NK-92 (cell line): ENCODE data around the gene CAB39.

Experiments
- DNase-seq: peaks from one replicate; lab custom pipeline; 2025; ENCODE audit not compliant: unreplicated experiment; lab: John Stamatoyannopoulos, UW

CAB39 gene

DNA sequence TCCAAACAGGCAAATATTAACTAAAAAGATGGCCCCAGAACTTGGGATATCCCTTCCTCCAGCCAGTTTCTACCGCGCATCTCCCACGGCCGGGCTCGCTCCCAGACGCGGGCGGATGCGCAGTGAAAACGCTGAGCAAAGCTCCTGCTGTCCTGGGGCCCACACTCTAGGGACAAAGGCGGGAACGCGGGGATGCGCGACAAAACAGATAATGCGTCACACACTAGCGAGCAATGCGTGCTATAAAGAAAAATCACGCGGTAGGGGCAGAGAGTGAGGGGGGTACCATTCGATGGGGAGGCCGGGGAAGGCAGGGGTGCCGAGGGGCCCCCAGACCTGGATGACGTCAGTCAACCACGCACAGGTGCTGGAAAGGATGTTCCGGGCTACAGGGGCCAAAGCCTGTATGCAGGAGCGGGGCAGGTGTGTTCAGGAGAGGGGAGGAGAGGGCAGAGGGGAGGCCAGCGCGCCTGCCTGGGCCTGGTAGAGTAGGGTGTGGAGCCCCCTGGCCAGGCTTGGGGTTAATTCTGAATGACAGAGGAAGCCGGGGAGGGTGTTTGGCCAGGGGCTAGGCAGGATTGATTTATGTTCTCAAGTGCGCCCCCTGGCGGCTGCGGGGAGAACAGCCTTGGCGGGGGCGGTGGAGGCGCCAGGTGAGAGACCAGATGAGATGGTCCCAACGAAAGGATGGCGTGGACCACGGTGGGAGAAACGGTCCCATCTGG is 137.2 kb downstream of the CAB39 start:
- no peak for DNase-seq

DNA sequence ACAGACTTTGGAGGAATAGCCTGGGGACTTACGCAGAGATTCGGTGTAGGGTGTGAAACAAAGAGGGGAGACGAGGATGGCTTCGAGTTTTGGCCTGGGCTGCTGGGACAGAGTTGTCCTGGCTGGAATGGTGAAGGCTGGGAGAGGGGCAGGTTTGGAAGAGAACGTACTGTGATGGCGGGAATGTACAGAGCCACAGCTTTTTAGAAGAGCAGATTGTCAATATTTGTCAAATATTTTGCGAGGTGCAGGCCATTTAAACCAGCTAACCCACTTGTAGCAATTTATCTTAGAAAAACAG is 137.7 kb downstream of the CAB39 start:
- DNase-seq, result no peak

DNA sequence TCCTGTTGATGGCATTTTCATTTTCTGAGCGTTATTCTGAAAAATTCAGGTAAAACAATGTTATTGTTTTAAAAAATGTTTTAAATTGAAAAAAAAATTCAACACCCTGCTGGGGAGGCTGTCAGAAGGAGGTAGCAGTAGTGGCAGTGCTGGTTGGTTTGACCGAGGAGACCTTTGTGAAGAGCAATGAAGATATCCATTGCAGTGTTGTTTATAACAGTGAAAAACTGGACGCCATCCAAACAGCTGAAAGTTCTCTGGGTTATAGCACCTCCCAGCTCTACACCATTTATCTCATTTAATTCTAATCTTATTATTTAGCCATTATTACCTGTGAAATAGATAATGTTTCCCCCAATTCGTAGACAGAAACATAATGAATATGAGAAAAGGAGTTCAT is 139.5 kb downstream of the CAB39 start:
- DNase-seq, result no peak

DNA sequence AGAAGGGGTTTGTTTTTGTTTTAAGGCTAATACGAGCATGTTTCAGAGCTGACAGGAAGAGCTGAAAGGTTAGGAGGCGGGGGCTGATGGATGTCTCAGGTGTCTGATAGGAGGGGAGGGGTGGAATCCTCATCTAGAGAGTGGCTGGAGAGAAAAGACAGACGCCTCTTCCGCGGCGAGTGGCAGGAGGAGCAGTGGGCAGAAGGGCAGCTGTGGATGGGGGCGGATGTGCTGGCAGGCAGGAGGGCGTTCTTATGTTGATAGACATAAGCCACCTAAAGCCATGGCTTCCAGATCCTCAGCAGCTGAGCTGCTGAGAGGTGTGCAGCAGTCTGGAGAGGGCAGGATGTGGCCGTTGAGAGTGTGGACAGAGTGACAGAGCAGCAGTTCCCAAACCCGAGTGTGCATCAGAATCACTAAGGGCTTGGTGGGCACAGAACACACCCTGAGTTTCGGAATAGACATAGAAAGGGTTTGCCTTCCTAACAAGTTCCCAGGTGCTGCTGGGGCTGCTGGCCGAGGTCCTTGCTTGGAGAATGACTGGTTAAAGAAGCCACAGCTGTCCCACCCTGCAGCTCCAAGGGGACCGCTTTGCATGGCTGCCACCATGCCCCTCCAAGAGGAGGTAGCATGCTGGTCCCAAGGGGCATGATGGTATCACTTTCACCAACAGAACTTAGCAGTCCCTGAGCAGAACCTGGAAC is 149.1 kb downstream of the CAB39 start:
- no peak for DNase-seq

DNA sequence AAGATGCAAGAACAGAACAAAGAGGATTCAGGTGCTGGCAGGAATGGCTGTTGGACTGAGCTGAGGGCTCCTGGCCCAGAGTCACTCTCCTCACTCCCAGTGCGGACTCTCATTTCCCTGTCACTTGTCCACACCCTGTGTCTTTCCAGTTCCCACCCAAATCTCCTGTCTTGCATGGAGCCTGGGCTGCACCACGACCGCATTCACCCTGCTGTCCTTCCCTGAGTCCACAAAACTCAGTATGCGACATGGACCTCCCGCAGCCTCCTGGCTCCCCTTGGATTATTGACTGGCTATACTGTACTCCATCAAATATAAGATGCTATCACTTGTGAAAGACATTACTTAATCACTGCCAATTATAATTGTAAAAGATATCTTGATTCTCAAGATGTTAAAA is 149.7 kb downstream of the CAB39 start:
- no peak for DNase-seq

DNA sequence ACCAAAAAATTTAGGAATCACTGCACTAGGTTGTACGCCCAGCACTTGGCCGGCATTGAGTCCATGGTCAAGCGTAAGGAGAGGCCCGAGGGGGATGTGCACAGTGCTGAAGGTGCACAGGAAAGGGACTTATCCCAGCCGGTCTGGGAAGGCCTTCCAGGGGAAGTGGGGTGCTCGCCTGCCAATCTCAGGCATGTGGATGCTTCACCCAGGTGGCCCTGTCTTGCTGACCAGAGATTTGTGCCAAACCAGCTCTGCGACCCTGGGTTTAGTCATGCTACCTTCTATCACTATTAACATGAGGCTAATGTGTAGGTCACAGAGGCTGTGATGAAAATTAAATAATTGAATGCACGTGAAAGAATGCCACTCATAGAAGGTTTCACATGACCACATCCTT is 150.4 kb downstream of the CAB39 start:
- no peak for DNase-seq

DNA sequence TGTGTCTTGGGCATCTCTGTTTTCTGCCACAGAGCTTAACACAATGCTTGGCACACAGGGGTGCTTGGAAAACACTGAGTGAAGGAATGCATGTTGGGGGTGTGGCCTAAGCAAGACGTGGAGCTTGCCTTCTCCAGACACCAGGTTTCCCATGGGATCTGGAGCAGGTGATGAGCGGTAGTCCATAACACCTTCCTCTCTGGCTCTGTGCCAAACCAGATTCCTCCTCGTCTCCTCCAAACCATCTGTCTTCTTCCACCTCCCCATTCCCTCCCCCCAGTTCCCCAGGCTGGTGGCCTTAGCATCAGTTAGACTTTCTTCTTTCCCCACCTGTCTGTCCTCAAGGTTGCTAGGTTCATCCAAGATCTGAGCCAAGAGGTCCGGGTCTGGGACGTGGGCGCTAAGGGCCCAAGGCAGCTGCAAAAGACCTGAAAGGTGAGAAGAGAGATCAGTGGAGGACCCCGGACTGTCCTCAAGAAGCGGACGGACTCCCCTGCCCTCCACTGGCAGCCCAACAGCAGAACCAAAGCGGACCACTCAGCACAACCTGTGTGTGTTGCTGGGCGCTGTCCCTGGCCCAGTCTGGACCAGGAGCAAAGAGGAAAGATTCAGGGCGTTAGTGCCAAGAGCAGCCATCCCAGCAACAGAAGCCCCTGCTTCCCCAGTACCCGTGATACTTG is 150.9 kb downstream of the CAB39 start:
- no peak for DNase-seq

DNA sequence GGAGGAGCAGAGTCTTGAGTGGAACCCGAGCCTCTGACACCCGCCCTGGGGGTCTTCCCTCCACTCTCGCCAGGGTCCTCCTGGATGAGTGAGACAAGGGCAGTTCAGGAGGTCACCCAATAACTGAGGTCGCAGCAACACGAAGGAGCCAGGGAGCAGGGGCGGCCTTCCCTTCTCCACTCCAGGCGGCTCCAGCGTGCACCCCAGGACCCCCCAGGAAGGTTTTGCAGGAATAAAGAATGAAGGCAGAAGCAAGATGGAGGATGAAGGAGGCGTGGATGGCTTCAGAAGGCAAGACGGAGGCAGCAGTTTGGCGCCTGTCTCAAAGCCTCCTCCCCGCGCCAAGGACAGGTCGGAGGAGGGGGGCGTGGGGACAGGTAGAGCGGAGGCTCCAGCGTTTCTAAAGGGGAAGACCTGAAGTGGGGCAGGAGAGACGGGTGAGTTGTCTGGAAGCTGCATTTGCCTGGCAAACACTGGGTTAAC is 151.5 kb downstream of the CAB39 start:
- DNase-seq, result no peak

DNA sequence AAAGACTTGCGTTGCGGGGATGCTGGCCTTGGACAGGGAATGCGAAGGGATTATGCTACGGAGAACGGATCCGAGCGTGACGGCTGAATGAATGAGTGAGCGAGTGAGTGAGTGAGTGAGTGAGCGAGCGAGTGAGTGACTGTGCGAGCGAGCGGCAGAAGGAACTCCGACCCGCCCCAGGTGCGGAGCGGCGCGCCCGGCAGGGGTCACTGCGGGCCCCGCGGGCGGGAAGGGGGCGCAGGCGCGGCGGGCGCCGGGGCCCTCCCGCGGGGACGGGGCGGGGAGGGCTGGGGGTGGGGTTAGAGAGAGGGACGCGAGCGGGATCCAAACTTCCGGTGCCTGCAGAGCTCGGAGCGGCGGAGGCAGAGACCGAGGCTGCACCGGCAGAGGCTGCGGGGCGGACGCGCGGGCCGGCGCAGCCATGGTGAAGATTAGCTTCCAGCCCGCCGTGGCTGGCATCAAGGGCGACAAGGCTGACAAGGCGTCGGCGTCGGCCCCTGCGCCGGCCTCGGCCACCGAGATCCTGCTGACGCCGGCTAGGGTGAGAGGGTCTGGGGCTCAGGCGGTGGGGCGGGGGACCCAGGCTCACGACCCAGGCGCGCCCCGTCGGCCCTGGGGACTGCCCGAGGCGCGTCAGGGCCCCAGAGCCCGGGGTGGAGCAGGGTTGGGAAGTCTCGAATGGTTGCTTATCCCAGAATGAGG is 152.1 kb downstream of the CAB39 start, which contains the start of gene ITM2C:
TSS of gene ITM2C (plus strand) at position 338 of the 702 bp plus-strand sequence. CDS start at position 422, 84 bp downstream.
- no peak for DNase-seq

DNA sequence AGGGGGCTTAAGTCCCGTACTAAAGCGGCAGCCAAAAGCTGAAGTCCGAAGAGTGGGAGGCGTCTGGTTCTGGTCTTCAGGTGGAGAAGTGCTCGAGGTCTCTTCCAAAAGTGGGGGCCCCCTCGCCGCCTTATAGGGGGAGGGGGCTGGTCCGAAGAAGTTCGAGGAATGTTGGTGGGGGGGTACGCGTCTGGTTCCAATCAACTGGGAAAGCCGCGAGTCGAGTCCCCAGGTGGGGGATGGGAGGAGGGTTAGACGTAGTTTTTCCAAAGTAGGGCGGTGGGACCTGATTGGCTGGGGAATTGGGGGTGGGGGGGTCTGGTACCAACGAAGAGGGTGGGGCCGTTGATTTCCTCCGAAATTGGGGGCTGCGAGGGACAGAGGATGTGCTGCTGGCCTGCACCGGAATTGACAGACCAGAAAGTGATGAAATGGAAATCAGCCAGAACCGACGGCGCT is 152.7 kb downstream of the CAB39 start:
- DNase-seq, result no peak

DNA sequence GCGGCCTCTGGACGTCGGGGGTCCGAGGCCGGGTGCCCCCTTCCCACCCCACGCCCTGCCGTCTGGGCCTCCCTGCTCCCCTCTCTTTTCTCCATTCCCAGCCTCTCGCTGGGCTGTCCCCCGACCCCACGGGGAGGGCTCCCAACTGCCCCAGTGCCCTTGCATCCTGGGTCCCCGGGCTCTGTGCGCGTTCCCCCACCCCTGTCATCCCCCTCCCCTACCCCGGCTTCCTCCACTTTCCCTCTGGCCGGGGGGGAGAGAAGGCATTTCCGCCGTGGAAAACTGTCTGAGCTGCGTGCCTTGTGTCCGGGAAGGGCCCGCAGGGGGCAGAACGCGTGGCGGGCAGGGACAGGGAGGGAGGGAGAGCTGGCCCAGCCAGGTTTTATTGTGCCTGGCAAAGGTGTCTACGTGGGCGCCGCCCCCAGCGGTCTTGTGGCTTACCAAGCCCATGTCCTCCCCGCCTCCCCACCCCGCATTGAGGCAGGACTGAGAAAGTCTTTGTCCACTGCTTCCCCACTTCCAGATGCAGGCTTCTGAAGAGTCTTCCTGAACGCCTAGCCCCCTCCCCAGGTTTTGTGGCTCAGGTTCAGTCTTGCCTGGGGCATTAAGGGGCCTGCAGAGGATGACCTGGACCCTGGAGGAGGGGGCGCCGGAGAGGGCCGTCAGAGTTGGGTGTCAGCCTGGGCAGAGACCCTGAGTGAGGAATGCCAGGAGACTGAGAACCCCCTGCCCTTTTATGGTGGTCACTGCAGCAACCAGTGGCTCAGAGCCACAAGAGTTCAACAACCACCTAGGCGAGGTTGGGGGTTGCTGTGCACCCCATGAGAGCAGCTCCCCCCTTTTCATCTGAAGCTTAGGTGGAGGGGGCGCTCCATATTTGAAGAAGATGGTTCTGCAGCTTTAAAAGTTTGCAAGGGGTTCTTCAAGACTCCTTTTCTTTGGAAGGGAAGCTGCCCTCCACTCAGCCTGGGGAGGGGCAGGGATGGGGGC is 153.4 kb downstream of the CAB39 start:
- no peak for DNase-seq

DNA sequence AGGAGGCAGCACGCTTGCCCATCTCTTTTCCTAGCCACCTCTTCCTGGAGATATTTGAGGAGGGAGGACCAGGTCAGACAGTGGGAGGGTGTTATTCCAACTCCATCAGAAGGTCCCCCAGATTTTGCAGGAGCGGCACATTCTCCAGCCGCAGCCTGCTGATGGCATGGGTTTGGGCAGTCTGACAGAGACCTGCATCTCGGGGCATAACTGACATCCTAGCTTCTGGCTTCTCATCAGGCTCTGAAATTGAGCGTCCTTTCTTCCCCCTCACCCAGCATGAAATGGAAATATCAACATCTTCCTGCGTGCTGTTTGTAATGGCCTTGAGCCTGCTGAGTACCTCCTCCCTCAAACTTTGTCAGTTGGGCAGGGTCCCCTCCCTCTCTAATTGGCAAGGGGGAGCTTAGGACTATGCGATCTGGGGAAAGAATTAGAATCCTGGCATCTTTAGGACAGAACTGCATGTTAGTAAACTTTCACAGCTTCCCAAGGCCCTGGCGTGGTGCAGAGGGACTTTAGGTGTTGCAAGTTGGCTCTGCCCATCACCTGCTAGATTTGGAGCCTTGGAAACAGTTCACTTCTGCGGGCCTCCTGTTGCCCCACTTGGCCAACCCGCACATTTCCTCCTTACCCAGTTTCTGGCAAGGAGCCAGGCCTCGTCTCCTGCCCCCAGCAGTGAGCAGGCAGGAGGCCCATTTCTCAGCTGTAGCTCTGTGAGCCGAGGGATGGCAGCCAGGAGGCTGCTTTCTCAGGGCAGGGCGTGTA is 154.3 kb downstream of the CAB39 start:
- no peak for DNase-seq

DNA sequence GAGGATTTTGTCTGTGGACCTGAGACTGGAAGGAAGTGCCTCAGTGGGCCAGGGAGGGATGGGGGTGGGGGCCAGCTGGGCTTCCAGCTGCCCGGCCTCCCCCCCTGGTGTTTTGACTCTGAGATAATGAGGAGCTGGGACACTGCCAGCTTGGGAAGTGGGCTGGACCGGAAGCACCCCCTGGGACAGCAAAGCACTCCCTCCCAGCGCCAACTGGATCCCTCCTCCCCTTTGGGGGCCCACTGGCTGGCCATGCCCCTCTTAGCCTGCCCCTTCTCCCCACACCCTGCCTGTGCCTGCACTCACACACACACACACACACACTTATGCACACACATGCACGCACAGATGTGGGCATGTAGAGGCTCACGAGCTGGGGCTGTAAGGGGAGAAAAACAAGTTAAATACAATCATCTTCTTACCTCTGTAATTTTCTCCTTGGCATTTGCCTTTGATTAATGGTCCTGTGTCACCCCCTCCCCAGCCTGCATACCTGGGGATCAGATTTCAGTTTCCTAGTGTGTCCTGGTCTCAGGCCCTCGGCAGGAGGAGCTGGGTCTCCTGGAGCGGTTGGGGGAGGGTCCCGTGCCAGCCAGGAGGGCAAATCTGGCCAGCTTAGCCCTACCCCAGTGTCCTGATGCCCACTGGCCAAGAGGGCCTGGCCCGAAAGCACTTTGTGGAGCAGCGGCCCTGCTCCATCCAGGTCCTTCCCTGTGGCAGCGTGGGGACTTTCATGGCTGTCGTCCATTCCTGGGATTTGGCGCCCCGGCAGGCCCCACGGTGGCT is 155.7 kb downstream of the CAB39 start:
- DNase-seq, result no peak

DNA sequence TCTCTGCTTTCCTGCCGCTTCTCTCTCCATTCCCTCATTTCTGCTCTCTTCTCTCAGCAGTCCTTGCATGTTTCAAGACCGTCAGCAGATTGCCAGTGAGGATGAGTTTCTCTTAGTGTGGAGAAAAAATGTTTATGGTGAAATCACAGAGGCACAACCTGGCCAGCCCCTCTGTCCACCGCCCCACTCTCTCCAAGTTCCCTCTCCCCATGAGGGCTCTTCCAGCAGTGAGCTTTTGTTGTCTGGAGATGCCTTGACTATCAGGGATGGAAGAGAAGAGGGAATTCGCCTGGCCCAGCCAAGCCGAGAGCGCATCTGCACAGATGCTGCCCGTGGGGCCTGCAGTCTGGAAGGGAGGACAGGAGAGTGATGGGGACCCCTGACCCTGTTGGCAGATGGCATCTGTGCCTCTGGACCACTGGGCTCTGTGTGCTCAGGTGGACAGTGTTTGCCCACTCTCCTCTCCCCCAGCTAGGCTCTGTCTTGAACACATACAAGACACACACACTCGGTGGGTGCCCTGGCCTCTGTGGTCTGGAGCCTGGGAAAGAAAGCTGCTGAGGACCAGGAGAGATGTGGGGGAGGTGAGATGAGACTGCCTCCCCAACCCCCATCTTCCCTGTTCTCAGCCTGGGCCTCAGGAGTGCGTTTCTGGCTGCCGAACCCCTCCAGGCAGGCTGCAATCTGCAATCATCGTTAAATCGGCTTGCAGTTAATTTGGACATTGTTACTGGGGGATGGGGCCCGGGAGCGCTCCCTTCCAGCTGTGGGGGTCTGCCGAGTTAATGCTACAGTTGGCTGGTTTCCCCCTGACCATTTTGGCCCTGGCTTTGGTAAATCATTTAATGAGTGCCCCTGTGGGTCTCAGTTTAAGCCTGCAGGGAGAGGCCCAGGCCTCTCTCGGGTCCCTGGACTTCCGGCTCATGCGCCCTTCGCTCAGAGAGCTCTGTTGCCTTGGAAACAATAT is 156.6 kb downstream of the CAB39 start:
- DNase-seq, result no peak

DNA sequence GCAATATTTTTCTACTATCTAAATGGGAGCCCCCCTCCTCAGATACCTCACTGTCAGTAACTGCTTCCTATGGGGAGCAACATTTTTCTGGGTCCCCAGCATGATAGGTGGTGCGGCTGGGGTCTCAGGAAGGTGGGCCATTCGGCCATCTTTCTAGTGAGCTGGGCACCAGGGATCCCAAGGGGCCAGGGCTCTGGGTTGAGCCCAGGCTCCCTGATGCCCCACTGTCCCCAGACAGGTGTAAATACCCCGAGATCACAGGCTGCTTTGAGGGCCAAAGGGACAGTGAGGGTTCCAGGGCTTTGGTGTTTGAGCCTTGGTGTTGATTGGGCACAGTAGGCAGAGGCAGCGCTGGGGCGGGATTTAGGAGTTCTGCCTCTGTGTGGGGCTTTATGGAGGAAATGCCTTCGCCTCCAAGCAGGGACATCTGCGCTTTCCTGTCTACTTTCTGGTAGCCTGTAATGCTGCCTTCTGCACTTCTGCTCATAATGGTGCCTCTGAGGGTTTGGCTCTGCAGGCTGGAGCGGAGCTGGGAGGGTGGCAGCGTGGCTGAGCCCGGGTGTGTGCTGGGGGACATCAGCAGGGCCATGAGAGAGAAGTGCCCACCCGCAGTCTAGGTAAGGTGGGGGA is 157.4 kb downstream of the CAB39 start:
- no peak for DNase-seq
